ENCODE measurements around the gene PTPRE.

The PTPRE gene

GRCh38 chr10:128046953-128047290 is 140.0 kb downstream of the PTPRE start:
- DNase-seq (ENCODE audit: low read depth): no peak

- DNase-seq (ENCODE audit: low read depth): no peak
Observed at GRCh38 chr10:128047351-128047750, 140.4 kb downstream of the PTPRE start.

- DNase-seq (ENCODE audit: low read depth): no peak
Observed at GRCh38 chr10:128047991-128048818, 141.3 kb downstream of the PTPRE start.

GRCh38 chr10:128048819-128049210 is 141.9 kb downstream of the PTPRE start:
- DNase-seq (ENCODE audit: low read depth): no peak

- no peak for DNase-seq (ENCODE audit: low read depth)
Observed at GRCh38 chr10:128049226-128050120, 142.6 kb downstream of the PTPRE start.

- DNase-seq (ENCODE audit: low read depth): no peak
Observed at GRCh38 chr10:128050121-128050516, 143.2 kb downstream of the PTPRE start.

- DNase-seq (ENCODE audit: low read depth): no peak
Observed at GRCh38 chr10:128050936-128051335, 144.0 kb downstream of the PTPRE start.

- no peak for DNase-seq (ENCODE audit: low read depth)
Observed at GRCh38 chr10:128051548-128051947, 144.6 kb downstream of the PTPRE start.

- DNase-seq (ENCODE audit: low read depth): no peak
Observed at GRCh38 chr10:128052696-128053095, 145.8 kb downstream of the PTPRE start.

- DNase-seq (ENCODE audit: low read depth): no peak
Observed at GRCh38 chr10:128053356-128053755, 146.5 kb downstream of the PTPRE start.

GRCh38 chr10:128054163-128054970 is 147.5 kb downstream of the PTPRE start:
- DNase-seq (ENCODE audit: low read depth): no peak

- DNase-seq (ENCODE audit: low read depth): no peak
Observed at GRCh38 chr10:128055061-128055868, 148.4 kb downstream of the PTPRE start.

- no peak for DNase-seq (ENCODE audit: low read depth)
Observed at GRCh38 chr10:128056303-128057050, 149.6 kb downstream of the PTPRE start.

GRCh38 chr10:128058106-128058749 is 151.3 kb downstream of the PTPRE start:
- DNase-seq (ENCODE audit: low read depth): no peak

- no peak for DNase-seq (ENCODE audit: low read depth)
Observed at GRCh38 chr10:128058750-128059134, 151.8 kb downstream of the PTPRE start.

- no peak for DNase-seq (ENCODE audit: low read depth)
Observed at GRCh38 chr10:128059266-128059981, 152.5 kb downstream of the PTPRE start.

- no peak for DNase-seq (ENCODE audit: low read depth)
Observed at GRCh38 chr10:128059982-128060293, 153.0 kb downstream of the PTPRE start.

GRCh38 chr10:128060341-128061250 is 153.7 kb downstream of the PTPRE start:
- DNase-seq (ENCODE audit: low read depth): no peak
